Mucosa of descending colon (tissue), 3 donors: ENCODE measurements around the gene FUBP3. TPM values are rescaled to one million over a fixed set of nuclear protein-coding genes. Genes with fewer than 3 reads are reported as not detected.

Experiments
- ATAC-seq: fragments of 200-7000 bp; cut with Tn5 transposase; one replicate; pipeline ENCODE4 v1.9.1; 2020; ENCODE audit warnings: mild to moderate bottlenecking, moderate library complexity
- DNase-seq, 3 donors: peaks; one replicate each; pipeline ENCODE4 v3.0.0-alpha.2; 2020
- H3K36me3 ChIP-seq: fragments of 200-600 bp; one replicate; pipeline ENCODE4 v1.8.0; 2021; ENCODE audit warnings: low read depth, mild to moderate bottlenecking
- H3K4me1 ChIP-seq: fragments of 200-600 bp; one replicate; pipeline ENCODE4 v1.8.0; 2021; ENCODE audit warnings: low read depth, mild to moderate bottlenecking
- H3K4me3 ChIP-seq: fragments of 200-600 bp; one replicate; pipeline ENCODE4 v1.8.0; 2021; ENCODE audit warnings: mild to moderate bottlenecking
- H3K9me3 ChIP-seq: fragments of 200-600 bp; one replicate; pipeline ENCODE4 v1.8.0; 2021; ENCODE audit warnings: mild to moderate bottlenecking
- CTCF ChIP-seq: fragments of 200-600 bp; IDR thresholded peaks from one replicate; pipeline ENCODE4 v1.8.0; 2022; ENCODE audit warnings: antibody characterized with exemption, mild to moderate bottlenecking
- intact Hi-C, 2 donors: fragments of 100-400 bp; cut with DNase I in 1 of 2; cut with micrococcal nuclease in 1 of 2; formaldehyde crosslinking; loops; one replicate each; pipeline versions ENCODE4 v1.11.0 to v1.11.1; 2022; cut with DNase I, micrococcal nuclease
- microRNA-seq: library from miRNA; unstranded; fragments of <30 nt; microRNA quantifications from one replicate; pipeline ENCODE4, GENCODE V29; 2019
- total RNA-seq, 3 donors: library from RNA; stranded (reverse); fragmentation: NEBNext Ultra II Directional in 2 of 3; extraction: Animal tissue kit (Norgen Biotek cat#: 25700) in 2 of 3; gene quantifications; one replicate each; pipeline versions ENCODE4 v1.2.1 to v1.2.4, GENCODE V29; 2021 to 2023
- donor health status: DM: no; HTN: no; CAD: no; lungs with moderate emphysema.
- donor health status: DM: no; HTN: no; CAD: no.
- donor health status: DM: no; HTN: yes; CAD: no.

The FUBP3 gene
- total RNA-seq, 3 donors from 2014 or later, result 36.5 to 56.5 (median 43.3) TPM

GRCh38 chr9:130687615-130688014 lies 108.2 kb downstream of the FUBP3 start:
- no peak for ATAC-seq
- intact Hi-C loops, result no loop called here
- H3K4me1 ChIP-seq, result no peaks in the 10 kb centered on the region
- TF ChIP-seq CTCF, result no peak
- H3K36me3 ChIP-seq, result no peaks in the 10 kb centered on the region
- no peaks in the 10 kb centered on the region for H3K9me3 ChIP-seq
- H3K4me3 ChIP-seq, result no peak overlapping the region
- no peak for DNase-seq

Small RNAs within 50 kb of the gene (microRNA-seq; reads per million reads assigned to microRNA genes)
- not detected for gene MIR6856

Other genes with a start within 250 kb of the FUBP3 start
- gene ASS1, start 134.6 kb upstream of the FUBP3 start, total RNA-seq, result 100 to 1,000 TPM; 221 to 410 (median 408) TPM
- gene PRDM12, start 85.0 kb downstream of the FUBP3 start, total RNA-seq, result under 1 TPM in 2 of 3 donors, not detected in 1; 0.12 TPM
- gene EXOSC2, start 114.2 kb downstream of the FUBP3 start, total RNA-seq, result 10 to 100 TPM; 18.3 to 25.7 (median 19.1) TPM